IPS-NIHi7 (cell line): ENCODE data around the gene ELAVL2.

Experiments used
- DNase-seq: peaks from one replicate; pipeline ENCODE4 v3.0.0; 2012; ENCODE audit warnings: mixed read lengths; ENCODE audit errors: extremely low spot score

Gene ELAVL2

DNA sequence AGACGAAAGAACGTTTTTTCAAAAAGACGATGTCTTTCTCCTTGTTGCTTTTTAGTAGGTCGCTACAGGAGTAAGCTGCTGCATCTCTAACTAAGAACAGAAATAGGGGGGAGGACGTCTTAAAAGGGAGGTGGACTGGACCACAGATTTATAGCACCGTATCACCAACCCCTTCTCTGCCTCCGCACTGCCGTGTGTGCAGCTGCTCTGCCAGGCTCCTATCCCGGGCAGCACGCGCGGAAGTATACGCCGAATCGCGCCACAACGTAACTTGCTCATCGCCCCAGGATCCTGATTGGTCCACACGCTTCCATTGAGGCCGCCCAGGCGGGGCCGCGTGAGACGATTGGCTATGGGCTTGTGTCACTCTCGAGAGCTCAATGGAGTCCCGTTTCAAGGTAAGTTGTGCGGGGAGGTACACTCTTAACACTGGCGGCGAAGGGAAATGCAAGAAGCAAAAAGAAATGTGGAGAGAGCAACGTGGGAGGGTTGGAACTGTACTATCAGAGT lies at the start of gene ELAVL2:
Gene ELAVL2, minus strand, starts transcription at position 121 of the 510 bp plus-strand sequence. CDS start 64,006 bp downstream, outside the sequence.
- DNase-seq: peak; percentile 89

DNA sequence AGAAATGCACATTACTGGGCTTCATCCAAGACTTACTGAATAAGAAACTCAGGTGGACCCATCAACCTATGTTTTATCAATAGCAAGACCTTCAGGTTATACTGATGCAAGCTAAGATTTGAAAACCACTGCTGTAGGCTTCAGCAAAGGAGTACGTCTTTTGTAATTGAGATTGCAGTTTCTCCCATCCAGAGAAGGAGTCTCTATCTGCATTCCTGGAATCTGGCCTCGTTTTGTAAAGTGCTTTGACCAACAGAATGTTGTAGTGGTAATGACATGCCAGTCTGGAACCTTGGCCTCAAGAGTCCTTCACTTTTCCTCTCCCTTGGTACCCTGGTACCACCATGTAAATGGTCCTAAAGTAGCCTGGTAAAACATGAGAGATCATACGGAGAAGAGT lies 32.2 kb upstream of the ELAVL2 start:
- DNase-seq: no peak

DNA sequence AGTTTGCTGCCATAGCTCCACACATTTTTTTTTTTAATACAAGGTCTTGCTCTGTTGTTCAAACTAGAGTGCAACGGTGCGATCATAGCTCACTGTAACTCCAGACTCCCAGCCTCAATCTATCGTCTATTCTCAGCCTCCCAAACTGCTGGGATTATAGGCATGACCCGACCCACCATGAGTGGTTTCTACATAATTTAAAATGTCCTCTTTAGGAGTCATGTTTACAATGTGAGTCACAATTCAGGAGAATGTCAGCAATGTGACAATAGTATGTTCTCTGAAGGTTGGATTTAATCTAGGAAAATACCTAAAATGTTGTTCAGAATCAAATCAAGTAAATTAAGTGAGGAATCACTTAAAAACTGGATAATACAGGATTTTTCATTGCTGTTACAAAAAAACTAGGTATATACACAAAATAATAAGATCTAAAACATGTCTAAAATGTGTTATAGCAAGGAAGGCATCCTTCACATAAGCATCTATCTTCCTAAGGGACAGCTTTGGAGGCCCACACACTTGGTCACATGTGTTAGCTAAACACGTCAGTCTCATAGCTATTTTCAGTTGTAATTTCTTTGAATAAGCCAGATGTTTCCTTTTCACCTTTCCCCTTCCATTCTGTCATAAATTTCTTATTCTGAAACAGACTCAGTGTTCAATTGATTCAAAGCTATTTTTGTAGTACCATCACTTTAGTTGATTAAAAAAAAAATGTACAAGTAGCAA lies 30.0 kb upstream of the ELAVL2 start:
- no peak for DNase-seq

- peak; percentile 63 for DNase-seq
Measured at GRCh38 chr9:23850690-23851629, 24.9 kb upstream of the ELAVL2 start.

DNA sequence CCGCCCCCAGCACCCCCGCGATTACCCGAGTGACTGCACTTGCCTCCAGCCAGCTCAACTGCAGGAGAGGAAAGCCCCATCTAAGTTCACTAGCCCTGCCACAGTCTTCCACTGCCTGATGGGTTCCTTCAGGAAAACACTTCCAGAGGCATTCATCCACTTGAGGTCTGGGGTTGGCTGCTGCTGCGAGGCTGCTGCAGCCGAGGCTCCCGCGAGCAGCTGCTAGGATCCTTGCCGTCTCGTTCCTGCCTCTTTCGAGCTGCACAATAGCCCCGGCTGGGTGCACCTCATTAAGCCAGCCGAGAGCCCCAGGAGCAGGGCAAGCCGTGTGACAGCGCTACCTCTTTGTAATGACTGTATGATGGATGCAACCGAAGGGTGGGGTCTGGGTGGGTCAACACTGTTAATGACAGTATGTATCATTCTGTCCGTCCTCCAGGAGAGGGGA lies 24.2 kb upstream of the ELAVL2 start:
- peak; percentile 66 for DNase-seq

GRCh38 chr9:23849379-23850035 lies 23.5 kb upstream of the ELAVL2 start:
- no peak for DNase-seq

- no peak for DNase-seq
Measured at GRCh38 chr9:23842565-23843129, 16.6 kb upstream of the ELAVL2 start.

DNA sequence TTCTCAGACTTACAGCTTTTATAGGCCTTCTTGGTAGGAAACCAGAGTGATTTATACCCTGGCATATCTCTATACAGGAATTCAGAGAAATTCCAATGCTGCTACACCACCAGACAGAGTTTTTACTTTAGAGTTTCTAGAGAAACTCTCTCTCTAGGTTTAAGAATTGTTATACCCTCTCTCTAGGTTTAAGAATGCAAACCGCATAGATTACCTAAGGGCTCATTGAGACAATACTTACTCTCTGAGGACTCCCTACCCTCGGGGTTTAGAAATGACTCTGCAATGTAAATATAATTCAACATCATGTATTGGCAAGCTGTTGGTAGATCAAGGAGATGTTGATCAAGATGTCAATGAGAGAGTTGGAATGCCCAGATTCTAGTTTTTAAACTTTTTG lies 15.3 kb upstream of the ELAVL2 start:
- no peak for DNase-seq

- DNase-seq: no peak
Measured at GRCh38 chr9:23837038-23837437, 11.0 kb upstream of the ELAVL2 start.

DNA sequence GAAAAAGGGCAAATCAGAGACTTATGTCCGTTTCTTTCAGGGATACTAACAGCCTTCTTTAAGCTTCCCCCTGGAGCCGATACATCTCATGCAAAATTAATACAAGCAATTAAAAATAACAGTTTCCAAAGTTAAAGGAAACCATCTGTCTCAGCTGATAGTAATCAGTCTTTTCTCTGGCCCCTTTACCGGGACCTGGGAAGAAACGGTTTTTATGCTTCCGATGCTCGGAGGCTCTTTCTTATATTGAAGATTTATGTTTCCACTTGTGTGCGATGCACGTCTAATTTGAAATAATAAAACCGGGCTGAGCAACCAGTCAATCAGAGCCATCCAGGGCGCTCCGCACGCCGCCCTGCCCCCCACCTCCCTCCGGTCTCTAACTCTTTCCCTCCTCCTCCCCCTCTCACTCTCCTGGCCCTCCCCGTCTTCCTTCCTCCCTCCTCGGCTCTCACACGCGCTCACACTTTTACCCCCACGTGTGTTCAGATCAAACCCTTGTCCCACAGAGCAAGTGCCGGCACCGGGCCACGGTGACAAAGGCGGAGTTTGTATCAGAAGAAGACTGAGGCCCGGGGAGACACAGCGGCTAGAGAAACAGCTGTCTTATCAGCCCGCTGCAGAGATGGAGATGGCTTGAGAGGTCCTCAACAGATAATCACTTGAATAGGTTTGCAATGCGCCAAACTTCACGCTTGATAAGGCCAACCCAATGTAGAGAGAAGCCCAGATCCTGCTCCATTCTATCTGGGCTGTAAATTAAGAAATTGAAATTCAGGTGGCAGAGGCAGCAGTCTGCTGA lies 5.1 kb upstream of the ELAVL2 start:
- no peak for DNase-seq

GRCh38 chr9:23830476-23830805 lies 4.4 kb upstream of the ELAVL2 start:
- no peak for DNase-seq

GRCh38 chr9:23829580-23830475 lies 3.8 kb upstream of the ELAVL2 start:
- no peak for DNase-seq

GRCh38 chr9:23825700-23826099 lies 340 bp downstream of the ELAVL2 start:
- DNase-seq: no peak

- peak; percentile 45 for DNase-seq
Measured at GRCh38 chr9:23824830-23825591, 1.0 kb downstream of the ELAVL2 start.

DNA sequence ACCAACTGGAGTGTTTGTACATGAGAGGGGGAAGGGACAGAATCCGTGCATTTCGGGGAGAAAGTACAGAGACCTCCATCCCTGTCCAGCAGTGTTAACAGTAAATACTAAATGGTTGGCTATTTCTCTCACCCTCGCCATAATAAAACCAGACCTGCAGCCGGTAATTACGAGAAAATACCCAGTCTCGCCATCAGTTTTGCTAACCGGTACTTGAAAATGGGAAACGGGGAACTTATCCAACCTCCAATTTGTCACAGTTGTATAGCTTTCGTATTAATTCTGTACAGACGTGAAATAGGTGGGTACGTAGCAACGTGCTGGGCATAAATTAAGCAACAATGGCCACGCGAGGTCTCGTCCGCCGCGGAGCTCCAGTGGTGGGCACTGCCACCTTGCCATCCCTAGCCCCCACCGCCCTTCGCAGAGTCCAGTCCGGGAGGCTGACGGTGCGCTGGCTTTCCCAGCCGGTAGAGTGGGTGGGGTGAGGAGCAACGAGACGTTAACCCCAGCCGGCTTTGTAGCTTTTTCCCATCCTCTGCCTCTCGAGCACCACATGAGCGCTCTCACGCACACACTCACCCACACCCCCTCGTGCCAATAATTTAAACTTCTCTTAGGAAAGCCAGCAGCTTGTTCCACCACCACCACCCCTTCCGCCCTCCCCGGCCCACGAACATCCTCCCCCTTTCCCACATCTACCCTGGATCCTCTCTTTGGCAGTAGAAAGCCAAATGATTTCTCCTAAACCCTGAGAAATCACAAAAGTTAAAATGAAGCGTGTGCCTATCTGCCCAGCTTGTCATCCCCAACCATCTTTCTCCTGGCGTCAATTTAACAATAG lies 1.8 kb downstream of the ELAVL2 start:
- no peak for DNase-seq

DNA sequence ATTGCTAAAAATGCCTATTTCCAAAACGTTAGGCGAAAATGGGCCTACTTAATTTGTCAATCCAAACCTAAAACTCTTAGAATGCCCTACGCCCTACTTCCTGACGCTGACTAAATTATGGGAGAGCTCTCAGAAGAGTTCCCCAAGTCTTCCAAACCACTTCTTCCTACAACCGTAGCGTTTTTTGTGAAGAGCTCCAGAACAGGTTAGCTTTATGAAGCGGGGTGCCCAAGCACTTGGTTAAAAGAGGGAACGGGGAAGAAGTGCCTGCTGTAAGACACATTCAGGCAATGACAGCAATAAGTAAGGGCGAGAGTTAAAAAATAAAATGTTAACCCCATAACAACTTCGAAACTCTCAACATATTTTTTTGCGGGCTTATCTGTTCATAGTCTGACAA lies 2.8 kb downstream of the ELAVL2 start:
- no peak for DNase-seq

GRCh38 chr9:23822261-23823169 lies 3.5 kb downstream of the ELAVL2 start:
- DNase-seq: no peak
